ENCODE results near the gene CAVIN2.

Gene CAVIN2

GRCh38 chr2:191877875-191878274, 31.0 kb upstream of the CAVIN2 start:
- DNase-seq (ENCODE audit: low read depth): peak; percentile 9
- H3K4me3 ChIP-seq (ENCODE audit: low read depth, low read length): no peak overlapping the region

GRCh38 chr2:191875859-191876258, 29.0 kb upstream of the CAVIN2 start:
- no peak for TF ChIP-seq CTCF (IDR thresholded peaks at IDR 0.05; ENCODE audit: insufficient read depth, low read depth, low read length, missing control alignments)
- no peak for DNase-seq (ENCODE audit: low read depth)
- no peak overlapping the region for H3K4me3 ChIP-seq (ENCODE audit: low read depth, low read length)

More at GRCh38 chr2:191877875-191878274, 31.0 kb upstream of the CAVIN2 start:
- TF ChIP-seq CTCF (IDR thresholded peaks at IDR 0.05; ENCODE audit: insufficient read depth, low read depth, low read length, missing control alignments): no peak

- peak; percentile 14 for TF ChIP-seq CTCF (IDR thresholded peaks at IDR 0.05; ENCODE audit: insufficient read depth, low read depth, low read length, missing control alignments)
- DNase-seq (ENCODE audit: low read depth): no peak
- no peak overlapping the region for H3K4me3 ChIP-seq (ENCODE audit: low read depth, low read length)
These were observed 23.9 kb upstream of the CAVIN2 start for GRCh38 chr2:191870744-191871143.

GRCh38 chr2:191869781-191870180, 22.9 kb upstream of the CAVIN2 start:
- H3K4me3 ChIP-seq (ENCODE audit: low read depth, low read length): no peak overlapping the region
- no peak for DNase-seq (ENCODE audit: low read depth)
- no peak for TF ChIP-seq CTCF (IDR thresholded peaks at IDR 0.05; ENCODE audit: insufficient read depth, low read depth, low read length, missing control alignments)

- peak; percentile 60 for DNase-seq (ENCODE audit: low read depth)
- no peak overlapping the region for H3K4me3 ChIP-seq (ENCODE audit: low read depth, low read length)
- peak; percentile 46 for TF ChIP-seq CTCF (IDR thresholded peaks at IDR 0.05; ENCODE audit: insufficient read depth, low read depth, low read length, missing control alignments)
These were observed 22.3 kb upstream of the CAVIN2 start for GRCh38 chr2:191869178-191869577.

GRCh38 chr2:191867507-191867847, 20.6 kb upstream of the CAVIN2 start:
- no peak for DNase-seq (ENCODE audit: low read depth)
- no peak overlapping the region for H3K4me3 ChIP-seq (ENCODE audit: low read depth, low read length)
- no peak for TF ChIP-seq CTCF (IDR thresholded peaks at IDR 0.05; ENCODE audit: insufficient read depth, low read depth, low read length, missing control alignments)

- no peak for DNase-seq (ENCODE audit: low read depth)
- TF ChIP-seq CTCF (IDR thresholded peaks at IDR 0.05; ENCODE audit: insufficient read depth, low read depth, low read length, missing control alignments): no peak
- H3K4me3 ChIP-seq (ENCODE audit: low read depth, low read length): no peak overlapping the region
These were observed 20.0 kb upstream of the CAVIN2 start for GRCh38 chr2:191866675-191867506.
